ENCODE data around the gene STEAP1.

The STEAP1 gene

GRCh38 chr7:90172624-90173023 lies 18.4 kb downstream of the STEAP1 start:
- Histone ChIP-seq H3K9me3 (ENCODE audit: low read depth, low read length) (no peaks in the 10 kb centered on the region), H3K4me3 (no peak overlapping the region), H3K36me3 (ENCODE audit: insufficient read depth, low read length) (peaks cover 4% of the 10 kb centered on the region), H3K9ac (ENCODE audit: insufficient read length) (no peak overlapping the region), H3K27ac (no peak overlapping the region)
- TF ChIP-seq FOXP2 (optimal IDR thresholded peaks at IDR 0.05; ENCODE audit: control extremely low read depth, extremely low read length, insufficient read depth) (no peak), POLR2AphosphoS5 (IDR thresholded peaks at IDR 0.05; ENCODE audit: borderline replicate concordance, low read depth, low read length) (no peak), EZH2 (IDR thresholded peaks at IDR 0.05) (no peak)
- DNase-seq (ENCODE audit: low read depth, low spot score): no peak

- no peak overlapping the region for H3K27ac ChIP-seq
- H3K4me3 ChIP-seq: no peak overlapping the region
- TF ChIP-seq FOXP2 (optimal IDR thresholded peaks at IDR 0.05; ENCODE audit: control extremely low read depth, extremely low read length, insufficient read depth): no peak
- TF ChIP-seq EZH2 (IDR thresholded peaks at IDR 0.05): no peak
- no peak for TF ChIP-seq POLR2AphosphoS5 (IDR thresholded peaks at IDR 0.05; ENCODE audit: borderline replicate concordance, low read depth, low read length)
- no peak for DNase-seq (ENCODE audit: low read depth, low spot score)
- H3K9me3 ChIP-seq (ENCODE audit: low read depth, low read length): no peaks in the 10 kb centered on the region
- peaks cover 4% of the 10 kb centered on the region for H3K36me3 ChIP-seq (ENCODE audit: insufficient read depth, low read length)
- H3K9ac ChIP-seq (ENCODE audit: insufficient read length): no peak overlapping the region
Measured at GRCh38 chr7:90173127-90173844, 19.0 kb downstream of the STEAP1 start.

- TF ChIP-seq FOXP2 (optimal IDR thresholded peaks at IDR 0.05; ENCODE audit: control extremely low read depth, extremely low read length, insufficient read depth): no peak
- TF ChIP-seq EZH2 (IDR thresholded peaks at IDR 0.05): no peak
- TF ChIP-seq POLR2AphosphoS5 (IDR thresholded peaks at IDR 0.05; ENCODE audit: borderline replicate concordance, low read depth, low read length): no peak
- Histone ChIP-seq H3K36me3 (ENCODE audit: insufficient read depth, low read length) (peaks cover 4% of the 10 kb centered on the region), H3K4me3 (no peak overlapping the region), H3K9me3 (ENCODE audit: low read depth, low read length) (no peaks in the 10 kb centered on the region), H3K27ac (no peak overlapping the region), H3K9ac (ENCODE audit: insufficient read length) (no peak overlapping the region)
- no peak for DNase-seq (ENCODE audit: low read depth, low spot score)
Measured at GRCh38 chr7:90175667-90176066, 21.4 kb downstream of the STEAP1 start.

- no peak for DNase-seq (ENCODE audit: low read depth, low spot score)
- TF ChIP-seq POLR2AphosphoS5 (IDR thresholded peaks at IDR 0.05; ENCODE audit: borderline replicate concordance, low read depth, low read length) (no peak), FOXP2 (optimal IDR thresholded peaks at IDR 0.05; ENCODE audit: control extremely low read depth, extremely low read length, insufficient read depth) (no peak), EZH2 (IDR thresholded peaks at IDR 0.05) (no peak)
- Histone ChIP-seq H3K9ac (ENCODE audit: insufficient read length) (no peak overlapping the region), H3K36me3 (ENCODE audit: insufficient read depth, low read length) (no peaks in the 10 kb centered on the region; the same call in 1 of the 2 replicates), H3K27ac (no peak overlapping the region), H3K9me3 (ENCODE audit: low read depth, low read length) (no peaks in the 10 kb centered on the region), H3K4me3 (no peak overlapping the region)
Measured at GRCh38 chr7:90176195-90176594, 21.9 kb downstream of the STEAP1 start.

- Histone ChIP-seq H3K9me3 (ENCODE audit: low read depth, low read length) (no peaks in the 10 kb centered on the region), H3K36me3 (ENCODE audit: insufficient read depth, low read length) (no peaks in the 10 kb centered on the region), H3K9ac (ENCODE audit: insufficient read length) (no peak overlapping the region), H3K4me3 (no peak overlapping the region), H3K27ac (no peak overlapping the region)
- no peak for TF ChIP-seq POLR2AphosphoS5 (IDR thresholded peaks at IDR 0.05; ENCODE audit: borderline replicate concordance, low read depth, low read length)
- no peak for TF ChIP-seq FOXP2 (optimal IDR thresholded peaks at IDR 0.05; ENCODE audit: control extremely low read depth, extremely low read length, insufficient read depth)
- no peak for TF ChIP-seq EZH2 (IDR thresholded peaks at IDR 0.05)
- DNase-seq (ENCODE audit: low read depth, low spot score): no peak
Measured at GRCh38 chr7:90178166-90178565, 23.9 kb downstream of the STEAP1 start.

GRCh38 chr7:90178679-90179278 lies 24.5 kb downstream of the STEAP1 start:
- Histone ChIP-seq H3K36me3 (ENCODE audit: insufficient read depth, low read length) (no peaks in the 10 kb centered on the region), H3K9ac (ENCODE audit: insufficient read length) (no peak overlapping the region), H3K4me3 (no peak overlapping the region), H3K9me3 (ENCODE audit: low read depth, low read length) (no peaks in the 10 kb centered on the region), H3K27ac (no peak overlapping the region; the same call in 1 of the 2 replicates)
- no peak for TF ChIP-seq POLR2AphosphoS5 (IDR thresholded peaks at IDR 0.05; ENCODE audit: borderline replicate concordance, low read depth, low read length)
- no peak for TF ChIP-seq EZH2 (IDR thresholded peaks at IDR 0.05)
- TF ChIP-seq FOXP2 (optimal IDR thresholded peaks at IDR 0.05; ENCODE audit: control extremely low read depth, extremely low read length, insufficient read depth): no peak
- DNase-seq (ENCODE audit: low read depth, low spot score): no peak

- Histone ChIP-seq H3K9me3 (ENCODE audit: low read depth, low read length) (no peaks in the 10 kb centered on the region), H3K36me3 (ENCODE audit: insufficient read depth, low read length) (no peaks in the 10 kb centered on the region), H3K27ac (peak overlapping the region; percentile 77), H3K4me3 (no peak overlapping the region), H3K9ac (ENCODE audit: insufficient read length) (peak overlapping the region; percentile 25)
- DNase-seq (ENCODE audit: low read depth, low spot score): no peak
- TF ChIP-seq EZH2 (IDR thresholded peaks at IDR 0.05): no peak
- TF ChIP-seq FOXP2 (optimal IDR thresholded peaks at IDR 0.05; ENCODE audit: control extremely low read depth, extremely low read length, insufficient read depth): no peak
- no peak for TF ChIP-seq POLR2AphosphoS5 (IDR thresholded peaks at IDR 0.05; ENCODE audit: borderline replicate concordance, low read depth, low read length)
Measured at GRCh38 chr7:90180011-90180585, 25.8 kb downstream of the STEAP1 start.

- DNase-seq (ENCODE audit: low read depth, low spot score): no peak
- Histone ChIP-seq H3K9ac (ENCODE audit: insufficient read length) (no peak overlapping the region), H3K4me3 (no peak overlapping the region), H3K27ac (peak overlapping the region; percentile 77; the same call in 1 of the 2 replicates), H3K9me3 (ENCODE audit: low read depth, low read length) (no peaks in the 10 kb centered on the region), H3K36me3 (ENCODE audit: insufficient read depth, low read length) (no peaks in the 10 kb centered on the region)
- no peak for TF ChIP-seq EZH2 (IDR thresholded peaks at IDR 0.05)
- TF ChIP-seq FOXP2 (optimal IDR thresholded peaks at IDR 0.05; ENCODE audit: control extremely low read depth, extremely low read length, insufficient read depth): no peak
- TF ChIP-seq POLR2AphosphoS5 (IDR thresholded peaks at IDR 0.05; ENCODE audit: borderline replicate concordance, low read depth, low read length): no peak
Measured at GRCh38 chr7:90180649-90181048, 26.4 kb downstream of the STEAP1 start.

Measured in SK-N-MC (cell line).